Measurements from ENCODE around the gene RPS27. TPM values are rescaled to one million over a fixed set of nuclear protein-coding genes. Genes with fewer than 3 reads are reported as not detected.
"Not testable (repeated sequence)": the region's sequence is repeated elsewhere in the genome, so short reads cannot be mapped to it uniquely, and the experiment has no call there.

RPS27 gene
- total RNA-seq, 2 experiments from 2014 or later: 2,339 to 2,449 TPM

DNA sequence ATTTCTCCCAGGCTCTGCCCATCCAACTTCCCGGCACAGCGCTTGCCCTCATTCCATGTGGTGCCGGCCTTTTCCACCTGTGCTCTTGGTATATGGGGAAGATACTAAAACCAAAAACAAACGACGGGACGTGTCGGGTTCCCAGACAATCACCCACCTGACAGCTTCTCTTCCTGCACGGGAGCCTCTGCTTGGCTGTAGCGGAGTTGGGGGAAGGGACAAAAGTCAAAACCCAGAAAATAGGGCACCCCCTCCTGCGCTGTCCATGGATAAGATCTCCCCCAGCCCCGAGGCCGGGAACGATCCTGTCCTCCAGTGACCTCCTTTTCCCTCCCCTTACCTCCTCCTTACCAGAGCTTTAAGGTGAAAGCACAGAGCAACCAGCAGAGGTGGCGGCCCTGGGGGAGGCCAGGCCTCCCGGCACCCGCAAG, 13.7 kb upstream of the RPS27 start:
- no peaks in the 10 kb centered on the region for H3K27me3 Mint-ChIP-seq (ENCODE audit: low read depth)
- peaks cover 45% of the 10 kb centered on the region for H3K4me1 Mint-ChIP-seq (ENCODE audit: low read depth)
- peak overlapping the region; percentile 97 for H3K4me3 Mint-ChIP-seq
- DNase-seq: peak; percentile 31
- H3K27ac Mint-ChIP-seq: peak overlapping the region; percentile 95
- intact Hi-C loops (cut with micrococcal nuclease): loop anchor here (1.0 to 5.0 kb wide), 8 partner anchors 8 to 320 kb away; partner anchors contain the start of genes CREB3L4, CRTC2, RPS27 and SLC39A1
- H3K9me3 Mint-ChIP-seq: no peaks in the 10 kb centered on the region
- peaks cover 36% of the 10 kb centered on the region for H3K36me3 Mint-ChIP-seq (ENCODE audit: low read depth)
- CTCF ChIA-PET: interaction anchor here (0.8 to 2.9 kb wide), 10 partner anchors 8 to 466 kb away, joined by 3 to 27 read pairs (median 4); partner anchors contain the start of genes CREB3L4, DENND4B, RAB13 and RPS27

DNA sequence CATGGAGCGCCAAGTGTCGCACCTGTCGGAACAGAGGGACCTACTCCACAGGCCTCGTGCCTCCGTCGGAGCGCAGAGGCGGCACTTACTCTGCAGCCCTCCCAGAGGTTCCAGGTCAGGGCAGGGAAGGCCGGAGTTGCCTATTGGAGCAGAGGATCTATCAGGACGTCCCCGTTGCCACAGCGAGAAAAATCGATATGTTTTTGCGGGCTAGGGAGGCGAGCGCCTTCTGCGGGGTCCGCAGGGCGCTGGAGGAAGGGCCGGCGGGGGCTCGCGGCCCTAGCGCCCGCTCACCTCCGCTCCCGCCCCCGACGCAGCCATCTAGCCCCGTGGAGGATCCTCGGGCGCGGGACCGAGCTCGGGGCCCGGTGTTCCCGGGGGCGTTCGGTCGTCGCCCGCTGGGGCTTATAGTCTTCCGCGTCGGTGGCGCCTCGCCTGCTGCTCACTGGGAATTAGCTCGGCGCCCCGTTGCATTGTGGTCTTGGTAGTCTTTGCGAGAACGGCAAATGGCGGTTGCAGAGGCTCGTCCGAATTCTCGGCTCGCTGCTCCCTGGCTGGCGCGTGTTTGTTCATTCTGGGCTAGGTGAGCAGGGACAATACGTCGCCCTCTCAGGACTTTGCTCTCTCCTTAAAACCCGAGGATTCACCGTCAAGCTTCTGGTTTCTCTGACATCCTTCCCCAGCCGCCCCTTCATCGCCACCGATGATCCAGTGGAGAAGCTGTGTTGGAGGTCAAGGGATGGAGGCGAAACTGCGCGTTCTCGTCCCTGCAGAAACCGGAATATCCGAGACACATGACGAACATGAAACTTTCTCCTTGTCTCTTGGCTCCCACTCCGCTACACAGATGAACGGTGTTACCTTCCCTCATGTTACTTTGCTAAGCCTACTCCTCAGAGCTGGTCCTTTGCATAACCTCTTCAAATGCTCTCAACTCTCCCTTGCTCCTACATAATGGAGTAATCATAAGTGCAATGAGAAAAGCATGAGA, 13.0 kb upstream of the RPS27 start, which contains the start of gene JTB:
JTB (minus strand) TSS at position 425 of the 991 bp plus-strand sequence; CDS start at position 3, 422 bp downstream.
- Mint-ChIP-seq H3K9me3 (no peaks in the 10 kb centered on the region), H3K4me1 (ENCODE audit: low read depth) (peaks cover 37% of the 10 kb centered on the region)

DNA sequence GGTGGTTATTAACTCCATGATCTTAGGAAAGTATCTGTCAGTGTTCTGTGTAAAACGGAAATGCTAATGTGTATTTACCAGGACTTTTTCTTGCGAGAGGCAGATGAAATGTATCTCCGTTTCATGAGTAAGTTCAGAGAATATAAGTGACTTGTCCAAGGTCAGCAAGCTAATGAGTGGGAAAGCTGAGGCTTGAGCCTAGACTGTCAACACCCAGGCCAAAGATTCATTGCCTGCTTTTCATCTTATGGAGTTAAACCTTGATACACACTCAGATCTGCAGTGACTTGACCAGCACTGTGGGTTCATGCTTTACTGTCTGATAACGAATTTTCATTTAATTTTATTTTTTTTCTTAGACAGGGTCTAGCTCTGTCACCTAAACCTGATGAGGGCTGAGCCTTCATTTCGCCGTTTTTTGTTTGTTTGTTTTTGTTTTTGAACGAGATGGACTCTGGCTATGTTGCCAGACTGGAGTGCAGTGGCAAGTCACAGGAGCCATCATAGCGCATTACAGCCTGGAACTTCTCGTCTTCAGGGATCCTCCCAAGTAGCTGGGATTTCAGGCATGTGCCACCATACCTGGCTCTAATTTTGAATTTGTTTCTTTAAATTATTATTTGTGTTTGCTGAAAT, 12.2 kb upstream of the RPS27 start:
- peaks cover 34% of the 10 kb centered on the region for H3K4me1 Mint-ChIP-seq (ENCODE audit: low read depth)
- peak overlapping the region; percentile 94 for H3K27ac Mint-ChIP-seq
- no peaks in the 10 kb centered on the region for H3K27me3 Mint-ChIP-seq (ENCODE audit: low read depth)
- no peak for DNase-seq
- peak overlapping the region; percentile 97 for H3K4me3 Mint-ChIP-seq
- no peaks in the 10 kb centered on the region for H3K9me3 Mint-ChIP-seq
- CTCF ChIA-PET: interaction anchor here (1.2 to 2.9 kb wide), 5 partner anchors 9 to 57 kb away, joined by 3 to 27 read pairs (median 10); partner anchors contain the start of genes CREB3L4, RAB13 and SLC39A1
- peaks cover 32% of the 10 kb centered on the region for H3K36me3 Mint-ChIP-seq (ENCODE audit: low read depth)
- intact Hi-C loops (cut with micrococcal nuclease): loop anchor here (1.0 to 5.0 kb wide), 2 partner anchors 307 to 321 kb away; partner anchors contain the start of gene SNAPIN

More for the DNA sequence above, 13.0 kb upstream of the RPS27 start, which contains the start of gene JTB:
- CTCF ChIA-PET: interaction anchor here (0.6 to 2.9 kb wide), 11 partner anchors 10 to 467 kb away, joined by 3 to 27 read pairs (median 3); partner anchors contain the start of genes CREB3L4, RAB13, RPS27 and SLC39A1
- peak; percentile 94 for DNase-seq
- peaks cover 34% of the 10 kb centered on the region for H3K36me3 Mint-ChIP-seq (ENCODE audit: low read depth)
- peak within 1 kb of the TSS; percentile 97 for H3K4me3 Mint-ChIP-seq
- no peaks in the 10 kb centered on the region for H3K27me3 Mint-ChIP-seq (ENCODE audit: low read depth)
- peak within 1 kb of the TSS; percentile 95 for H3K27ac Mint-ChIP-seq
- intact Hi-C loops (cut with micrococcal nuclease): loop anchor here (1.0 to 5.0 kb wide), 9 partner anchors 8 to 320 kb away; partner anchors contain the start of genes CREB3L4, CRTC2, RPS27 and SLC39A1

- CTCF ChIA-PET: interaction anchor here (0.8 to 2.9 kb wide), 2 partner anchors 8 to 16 kb away, joined by 3 to 27 read pairs; partner anchors contain the start of genes RAB13 and SLC39A1
- not testable (repeated sequence) for DNase-seq; H3K27me3 Mint-ChIP-seq (ENCODE audit: low read depth); H3K27ac Mint-ChIP-seq; H3K9me3 Mint-ChIP-seq; H3K4me3 Mint-ChIP-seq
- Mint-ChIP-seq H3K4me1 (ENCODE audit: low read depth) (peaks cover 32% of the 10 kb centered on the region), H3K36me3 (ENCODE audit: low read depth) (peaks cover 25% of the 10 kb centered on the region)
- intact Hi-C loops (cut with micrococcal nuclease): loop anchor here (5.0 kb wide), 1 partner anchor 322 kb away; the partner anchor contains the start of gene SNAPIN
Measured at GRCh38 chr1:153979091-153979490, 11.5 kb upstream of the RPS27 start.

DNA sequence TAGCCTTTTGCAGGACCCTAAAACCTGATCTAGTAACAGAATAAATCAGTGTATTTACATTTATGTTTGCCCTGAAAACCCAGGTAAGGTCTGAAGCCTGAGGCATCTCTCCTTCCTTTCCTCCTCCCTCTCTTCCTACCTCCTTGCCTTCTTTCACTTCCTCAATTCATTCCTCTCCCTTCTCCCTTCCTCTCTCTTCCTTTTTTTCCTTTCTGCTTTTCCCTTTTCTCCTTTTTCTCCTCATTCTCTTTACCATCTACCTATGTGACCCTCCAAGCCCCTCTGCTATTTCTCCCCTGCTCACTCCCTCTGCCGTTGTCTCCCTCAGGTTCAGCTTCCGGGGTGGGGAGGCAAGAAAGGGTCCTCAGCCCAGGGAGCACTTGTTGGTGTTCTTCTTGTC, 8.8 kb upstream of the RPS27 start:
- H3K4me3 Mint-ChIP-seq; H3K27ac Mint-ChIP-seq; intact Hi-C loops (cut with micrococcal nuclease); CTCF ChIA-PET; H3K9me3 Mint-ChIP-seq; H3K36me3 Mint-ChIP-seq (ENCODE audit: low read depth); DNase-seq; H3K27me3 Mint-ChIP-seq (ENCODE audit: low read depth): not testable (repeated sequence)
- H3K4me1 Mint-ChIP-seq (ENCODE audit: low read depth): peaks cover 32% of the 10 kb centered on the region

- Mint-ChIP-seq H3K27me3 (ENCODE audit: low read depth) (peaks cover 3% of the 10 kb centered on the region), H3K36me3 (ENCODE audit: low read depth) (no peaks in the 10 kb centered on the region), H3K4me3 (no peak overlapping the region), H3K9me3 (no peaks in the 10 kb centered on the region), H3K4me1 (ENCODE audit: low read depth) (peaks cover 28% of the 10 kb centered on the region), H3K27ac (no peak overlapping the region)
- CTCF ChIA-PET: interaction anchor here (0.7 to 3.7 kb wide), 6 partner anchors 8 to 136 kb away, joined by 3 to 32 read pairs (median 5); partner anchors contain the start of genes CREB3L4 and DENND4B
- no peak for DNase-seq
- intact Hi-C loops (cut with micrococcal nuclease): loop anchor here (2.0 kb wide), 1 partner anchor 412 kb away; no protein-coding TSS in a partner anchor
Measured at GRCh38 chr1:153984123-153984894, 6.3 kb upstream of the RPS27 start.

GRCh38 chr1:153985341-153985912, 5.1 kb upstream of the RPS27 start:
- peaks cover 34% of the 10 kb centered on the region for H3K4me1 Mint-ChIP-seq (ENCODE audit: low read depth)
- no peaks in the 10 kb centered on the region for H3K36me3 Mint-ChIP-seq (ENCODE audit: low read depth)
- H3K4me3 Mint-ChIP-seq: peak overlapping the region; percentile 77
- peak overlapping the region; percentile 72 for H3K27ac Mint-ChIP-seq
- intact Hi-C loops (cut with micrococcal nuclease): loop anchor here (1.0 to 2.0 kb wide), 2 partner anchors 8 to 413 kb away; partner anchors contain the start of gene JTB
- CTCF ChIA-PET: interaction anchor here (0.8 to 3.7 kb wide), 13 partner anchors 9 to 475 kb away, joined by 3 to 58 read pairs (median 5); partner anchors contain the start of genes CREB3L4, DENND4B, NPR1 and SLC39A1
- H3K27me3 Mint-ChIP-seq (ENCODE audit: low read depth): peaks cover 3% of the 10 kb centered on the region
- H3K9me3 Mint-ChIP-seq: no peaks in the 10 kb centered on the region
- DNase-seq: peak; percentile 73

DNA sequence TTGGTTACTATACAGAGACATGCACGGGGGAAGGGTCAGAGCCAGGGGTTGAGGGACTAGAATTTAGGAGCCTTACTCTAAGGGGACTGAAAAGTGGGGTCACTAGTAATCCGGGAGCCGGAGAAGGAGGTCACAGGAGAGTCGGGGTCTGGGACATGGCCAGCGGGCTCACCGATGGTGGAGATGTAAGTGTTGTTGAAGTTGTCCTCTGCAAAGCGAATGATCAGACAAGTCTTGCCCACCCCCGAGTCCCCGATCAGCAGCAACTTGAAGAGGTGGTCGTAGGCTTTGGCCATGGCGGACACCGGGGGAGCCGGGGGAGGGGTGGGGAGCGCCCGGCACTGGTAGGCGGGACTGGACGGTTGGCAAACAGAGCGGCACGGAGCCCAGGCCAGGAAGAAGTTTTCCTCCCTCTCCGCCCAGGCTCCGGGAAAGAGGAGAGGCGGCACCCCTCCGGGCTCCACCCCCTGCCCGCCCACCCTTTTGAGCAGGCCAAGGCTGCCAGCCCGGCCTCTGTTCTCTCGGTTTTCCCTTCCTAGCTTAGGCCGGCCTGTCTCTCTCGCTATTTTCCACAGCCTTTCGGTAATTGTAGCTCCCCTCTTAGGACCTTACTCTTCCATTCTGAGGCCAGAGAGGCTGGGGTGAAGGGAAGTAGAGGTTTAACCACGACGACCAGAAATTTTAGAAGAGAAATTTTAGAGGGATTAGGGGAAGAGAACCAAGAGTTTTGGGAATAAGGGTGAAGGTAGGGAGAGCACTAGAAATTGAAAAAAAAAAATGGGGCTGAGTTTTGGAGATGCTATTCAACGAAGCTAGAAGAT, 4.4 kb upstream of the RPS27 start, which contains the start of gene RAB13:
RAB13 (minus strand) TSS at position 399 of the 821 bp plus-strand sequence; CDS start at position 296, 103 bp downstream.
- peaks cover 3% of the 10 kb centered on the region for H3K27me3 Mint-ChIP-seq (ENCODE audit: low read depth)
- peaks cover 34% of the 10 kb centered on the region for H3K4me1 Mint-ChIP-seq (ENCODE audit: low read depth)
- DNase-seq: no peak
- intact Hi-C loops (cut with micrococcal nuclease): loop anchor here (1.0 to 2.0 kb wide), 9 partner anchors 9 to 475 kb away; partner anchors contain the start of genes CRTC2 and JTB
- CTCF ChIA-PET: interaction anchor here (0.6 to 3.7 kb wide), 36 partner anchors 8 to 475 kb away, joined by 3 to 58 read pairs (median 4); partner anchors contain the start of genes CREB3L4, DENND4B, INTS3 and JTB
- H3K9me3 Mint-ChIP-seq: no peaks in the 10 kb centered on the region
- H3K36me3 Mint-ChIP-seq (ENCODE audit: low read depth): peaks cover 7% of the 10 kb centered on the region
- peak within 1 kb of the TSS; percentile 77 for H3K4me3 Mint-ChIP-seq
- H3K27ac Mint-ChIP-seq: peak within 1 kb of the TSS; percentile 72

- peaks cover 3% of the 10 kb centered on the region for H3K27me3 Mint-ChIP-seq (ENCODE audit: low read depth)
- H3K4me1 Mint-ChIP-seq (ENCODE audit: low read depth): peaks cover 46% of the 10 kb centered on the region
- no peaks in the 10 kb centered on the region for H3K9me3 Mint-ChIP-seq
- CTCF ChIA-PET: interaction anchor here (0.5 to 3.7 kb wide), 15 partner anchors 10 to 316 kb away, joined by 3 to 58 read pairs (median 6); partner anchors contain the start of genes CREB3L4, DENND4B, JTB and SLC39A1
- H3K27ac Mint-ChIP-seq: peak overlapping the region; percentile 71
- no peak overlapping the region for H3K4me3 Mint-ChIP-seq
- intact Hi-C loops (cut with micrococcal nuclease): no loop called here
- DNase-seq: no peak
- peaks cover 21% of the 10 kb centered on the region for H3K36me3 Mint-ChIP-seq (ENCODE audit: low read depth)
Measured at GRCh38 chr1:153987621-153988020, 2.9 kb upstream of the RPS27 start.
